Gastrocnemius medialis (tissue), 4 donors: ENCODE data around the gene LRTM2. TPM values are rescaled to one million over a fixed set of nuclear protein-coding genes. Genes with fewer than 3 reads are reported as not detected.

Source experiments
- ATAC-seq, 2 donors: fragments of 150-250 bp; one replicate each; pipeline ENCODE4 v1.9.1; 2016
- DNase-seq, 2 donors: peaks; one replicate each; pipeline ENCODE4 v3.0.0-alpha.2; 2019
- H3K27ac ChIP-seq, 4 donors: fragments of 200-600 bp; sonication (generic); 1 replicate in 1 of 4; 2 replicates in 3 of 4; pipeline ENCODE4 v1.5.1; 2016 to 2018; ENCODE audit warnings: mild to moderate bottlenecking in 2 of 4, moderate library complexity in 1 of 4
- H3K27me3 ChIP-seq, 3 donors: fragments of 200-600 bp; sonication (generic) in 2 of 3; 1 replicate in 1 of 3; 2 replicates in 2 of 3; pipeline versions ENCODE4 v1.5.1 to v1.6.0; 2016 to 2019; ENCODE audit warnings: mild to moderate bottlenecking in 1 of 3, moderate library complexity in 1 of 3
- H3K36me3 ChIP-seq, 2 donors: fragments of 200-600 bp; sonication (generic) in 1 of 2; one replicate each; pipeline ENCODE4 v1.5.1; 2017 to 2018
- H3K4me1 ChIP-seq, 2 donors: fragments of 200-600 bp; sonication (generic) in 1 of 2; one replicate each; pipeline ENCODE4 v1.5.1; 2016 to 2017; ENCODE audit warnings: mild to moderate bottlenecking in 2 of 2
- H3K4me3 ChIP-seq, 4 donors: fragments of 200-600 bp; sonication (generic) in 3 of 4; 1 replicate in 1 of 4; 2 replicates in 3 of 4; pipeline ENCODE4 v1.5.1; 2016 to 2019; ENCODE audit warnings: mild to moderate bottlenecking in 2 of 4
- H3K9me3 ChIP-seq, 3 donors: fragments of 200-600 bp; sonication (generic) in 2 of 3; 1 replicate in 1 of 3; 2 replicates in 2 of 3; pipeline ENCODE4 v1.5.1; 2016 to 2019
- POLR2A ChIP-seq, 2 donors: fragments of 450-650 bp; IDR thresholded peaks; one replicate each; pipeline ENCODE4 v1.6.1; 2017; ENCODE audit warnings: antibody characterized with exemption in 2 of 2, mild to moderate bottlenecking in 2 of 2, moderate library complexity in 2 of 2
- in situ Hi-C, 4 donors: fragments of 200-750 bp; cut with MboI; loops; one replicate each; pipeline versions ENCODE4 v1.15.0 to v1.8.0; 2017; ENCODE audit warnings: low sequenced_read_pairs in 4 of 4
- intact Hi-C: fragments of 100-400 bp; cut with DNase I; formaldehyde crosslinking; loops from one replicate; pipeline ENCODE4 v1.15.1; 2023; ENCODE audit warnings: low total_unique reads
- total RNA-seq, 4 donors: library from RNA; depleted of rRNA; stranded (reverse); fragments of >200 nt; gene quantifications; one replicate each; pipeline versions ENCODE4 v1.1.0 to v1.2.3, GENCODE V29; 2016
- TF ChIP-seq, protein P1 (sequence below), 5 experiments: fragments of 450-650 bp in 3 of 5; fragments of 200-600 bp in 2 of 5; sonication (generic) in 2 of 5; IDR thresholded peaks in 4 of 5; conservative IDR thresholded peaks in 1 of 5; 1 replicate in 4 of 5; 2 replicates in 1 of 5; pipeline ENCODE4 v1.5.1; 2016 to 2019; ENCODE audit warnings: antibody characterized with exemption in 5 of 5, mild to moderate bottlenecking in 3 of 5, moderate library complexity in 3 of 5

The LRTM2 gene
- total RNA-seq, 4 donors from 2014 or later, result not detected

DNA sequence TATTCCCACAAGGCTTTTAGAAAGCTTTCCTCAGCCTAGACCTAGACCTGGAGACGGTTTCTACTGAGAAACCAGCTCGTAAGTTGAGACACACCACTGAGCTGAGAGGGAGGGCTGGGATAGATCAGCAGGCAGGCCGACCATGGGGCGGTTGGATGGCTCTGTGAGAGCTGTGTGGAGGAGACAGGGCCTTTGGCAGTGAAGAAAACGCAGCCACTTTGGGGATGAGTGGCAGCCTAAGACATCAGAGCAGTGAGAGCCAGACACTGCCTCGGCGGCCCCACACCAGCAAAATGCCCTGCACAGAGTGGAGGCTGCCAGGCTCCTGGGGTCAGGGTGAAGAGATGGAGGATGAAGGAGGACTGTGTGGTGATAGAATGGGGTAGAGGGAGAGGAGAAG, 52.1 kb downstream of the LRTM2 start:
- peaks cover 0 to 4% (median 4%) of the 10 kb centered on the region in 3 donors for H3K27me3 ChIP-seq
- no peak overlapping the region for H3K4me3 ChIP-seq
- no peak for TF ChIP-seq POLR2A (IDR thresholded peaks at IDR 0.05)
- TF ChIP-seq, protein P1, sequence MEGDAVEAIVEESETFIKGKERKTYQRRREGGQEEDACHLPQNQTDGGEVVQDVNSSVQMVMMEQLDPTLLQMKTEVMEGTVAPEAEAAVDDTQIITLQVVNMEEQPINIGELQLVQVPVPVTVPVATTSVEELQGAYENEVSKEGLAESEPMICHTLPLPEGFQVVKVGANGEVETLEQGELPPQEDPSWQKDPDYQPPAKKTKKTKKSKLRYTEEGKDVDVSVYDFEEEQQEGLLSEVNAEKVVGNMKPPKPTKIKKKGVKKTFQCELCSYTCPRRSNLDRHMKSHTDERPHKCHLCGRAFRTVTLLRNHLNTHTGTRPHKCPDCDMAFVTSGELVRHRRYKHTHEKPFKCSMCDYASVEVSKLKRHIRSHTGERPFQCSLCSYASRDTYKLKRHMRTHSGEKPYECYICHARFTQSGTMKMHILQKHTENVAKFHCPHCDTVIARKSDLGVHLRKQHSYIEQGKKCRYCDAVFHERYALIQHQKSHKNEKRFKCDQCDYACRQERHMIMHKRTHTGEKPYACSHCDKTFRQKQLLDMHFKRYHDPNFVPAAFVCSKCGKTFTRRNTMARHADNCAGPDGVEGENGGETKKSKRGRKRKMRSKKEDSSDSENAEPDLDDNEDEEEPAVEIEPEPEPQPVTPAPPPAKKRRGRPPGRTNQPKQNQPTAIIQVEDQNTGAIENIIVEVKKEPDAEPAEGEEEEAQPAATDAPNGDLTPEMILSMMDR (IDR thresholded peaks at IDR 0.05 in 4 of 5, conservative IDR thresholded peaks at IDR 0.05 in 1 of 5), result no peak
- intact Hi-C loops (no loop called here), in situ Hi-C loops (no loop called here)
- H3K4me1 ChIP-seq, result no peaks in the 10 kb centered on the region
- H3K36me3 ChIP-seq, result no peaks in the 10 kb centered on the region
- ATAC-seq, result no peak
- no peak for DNase-seq
- no peak overlapping the region for H3K27ac ChIP-seq
- H3K9me3 ChIP-seq, result no peaks in the 10 kb centered on the region

DNA sequence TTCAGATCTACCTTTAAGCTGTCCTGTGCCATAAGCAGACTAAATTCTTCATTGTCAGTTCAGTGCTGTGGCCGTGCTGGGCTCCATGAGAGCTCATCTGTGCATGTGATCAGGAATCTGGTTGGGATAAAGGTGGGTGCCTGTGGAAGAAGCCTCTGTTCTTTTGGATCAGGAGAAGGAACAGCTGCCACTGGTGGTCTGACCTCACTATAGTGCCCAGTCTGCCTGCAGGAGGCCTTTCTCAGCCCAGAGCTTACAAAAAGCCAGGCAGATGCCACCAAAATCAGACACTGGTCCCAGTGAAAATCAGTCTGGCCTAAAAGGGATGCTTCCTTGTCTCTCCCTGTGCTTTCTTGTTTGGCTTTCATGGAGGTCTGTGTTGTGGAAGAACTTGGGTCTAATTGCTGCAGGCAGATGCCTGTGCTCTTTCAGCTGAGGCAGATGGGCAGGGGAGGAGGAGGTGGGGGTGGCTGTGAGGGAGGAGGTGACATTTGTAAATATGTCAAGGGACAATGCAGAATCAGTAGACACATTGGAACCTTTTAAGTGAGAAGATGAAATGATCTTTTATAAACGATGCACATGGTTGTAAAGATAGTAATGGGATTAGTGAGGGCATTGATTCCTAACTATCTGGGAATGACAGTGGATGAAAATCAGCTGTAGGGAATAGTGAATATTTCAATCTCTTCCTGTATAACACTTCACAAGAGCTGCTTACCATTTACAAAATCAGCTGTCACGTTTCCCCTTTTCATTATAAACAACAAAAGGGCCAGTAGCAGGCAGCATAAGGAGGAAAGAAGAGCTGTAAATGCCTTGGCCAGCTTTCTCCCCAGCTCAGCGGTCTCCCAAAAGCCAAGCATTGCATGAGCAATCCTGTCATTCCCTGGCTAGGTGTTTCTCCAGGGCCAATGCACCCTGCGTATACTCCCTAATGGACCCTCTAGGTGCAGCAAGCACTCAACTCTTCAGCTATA, 53.5 kb downstream of the LRTM2 start:
- no peak overlapping the region for H3K27ac ChIP-seq
- no peaks in the 10 kb centered on the region for H3K27me3 ChIP-seq
- H3K36me3 ChIP-seq, result no peaks in the 10 kb centered on the region
- DNase-seq (no peak), ATAC-seq (no peak)
- TF ChIP-seq, protein P1 (IDR thresholded peaks at IDR 0.05 in 4 of 5, conservative IDR thresholded peaks at IDR 0.05 in 1 of 5), result no peak
- TF ChIP-seq POLR2A (IDR thresholded peaks at IDR 0.05), result no peak
- intact Hi-C loops (no loop called here), in situ Hi-C loops (no loop called here)
- no peaks in the 10 kb centered on the region for H3K9me3 ChIP-seq
- H3K4me3 ChIP-seq, result no peak overlapping the region
- H3K4me1 ChIP-seq, result no peaks in the 10 kb centered on the region

DNA sequence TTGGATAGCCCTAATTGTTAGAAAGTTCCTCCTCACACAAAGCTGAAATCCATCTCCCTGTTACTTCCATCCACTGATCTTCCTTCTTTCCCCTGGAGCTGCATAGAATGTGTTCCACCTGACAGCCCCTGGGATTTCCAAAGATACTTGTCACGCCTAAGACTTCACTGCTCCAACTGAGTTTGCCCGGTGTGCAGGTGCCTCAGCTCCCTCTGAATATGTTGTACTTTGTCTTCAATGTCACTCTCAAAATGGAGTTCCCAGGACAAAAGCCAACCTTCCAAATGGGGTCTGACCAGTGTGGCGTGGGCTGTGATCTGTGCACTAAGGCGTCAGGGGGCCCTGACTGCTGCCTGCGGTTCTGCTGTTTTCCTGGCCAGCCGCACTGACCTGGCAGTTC, 55.2 kb downstream of the LRTM2 start:
- TF ChIP-seq, protein P1 (IDR thresholded peaks at IDR 0.05 in 4 of 5, conservative IDR thresholded peaks at IDR 0.05 in 1 of 5), result no peak
- no peak for TF ChIP-seq POLR2A (IDR thresholded peaks at IDR 0.05)
- intact Hi-C loops (no loop called here), in situ Hi-C loops (no loop called here)
- ATAC-seq, result no peak
- Histone ChIP-seq H3K27me3 (no peaks in the 10 kb centered on the region), H3K36me3 (no peaks in the 10 kb centered on the region), H3K4me1 (no peaks in the 10 kb centered on the region), H3K27ac (no peak overlapping the region), H3K4me3 (no peak overlapping the region), H3K9me3 (no peaks in the 10 kb centered on the region)
- DNase-seq, result no peak

DNA sequence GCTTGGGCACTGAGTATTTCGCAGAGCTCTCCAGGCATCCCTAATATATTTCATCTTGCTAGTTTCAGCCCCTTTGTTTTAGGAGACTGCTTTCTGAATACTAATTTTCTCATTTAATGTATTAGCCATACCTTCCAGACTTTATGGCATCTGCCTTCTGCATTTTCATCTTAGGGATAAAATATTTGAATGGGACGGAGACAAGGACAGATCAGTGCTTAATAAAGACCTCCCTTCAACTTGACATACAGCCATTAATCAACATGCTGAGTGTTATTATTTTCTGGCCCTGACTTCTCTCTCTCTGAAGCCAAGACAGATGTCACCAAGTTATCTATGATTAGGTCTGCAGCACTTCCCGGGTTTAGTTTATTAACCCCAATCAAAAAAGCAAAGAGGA, 55.7 kb downstream of the LRTM2 start:
- Histone ChIP-seq H3K27ac (no peak overlapping the region), H3K27me3 (no peaks in the 10 kb centered on the region), H3K4me3 (no peak overlapping the region), H3K9me3 (no peaks in the 10 kb centered on the region), H3K36me3 (no peaks in the 10 kb centered on the region), H3K4me1 (no peaks in the 10 kb centered on the region)
- ATAC-seq (no peak), DNase-seq (no peak)
- in situ Hi-C loops, result no loop called here
- TF ChIP-seq POLR2A (IDR thresholded peaks at IDR 0.05), result no peak
- TF ChIP-seq, protein P1 (IDR thresholded peaks at IDR 0.05 in 4 of 5, conservative IDR thresholded peaks at IDR 0.05 in 1 of 5), result no peak
- intact Hi-C loops, result no loop called here
